NOMO-1 treated with dmso at 0.1 percent for 144 hours (cell line): ENCODE data around the gene LTBP2.
"Not testable (repeated sequence)": the region's sequence is repeated elsewhere in the genome, so short reads cannot be mapped to it uniquely, and the experiment has no call there.

Source experiments
- DNase-seq: peaks from one replicate; lab custom pipeline; 2025; ENCODE audit not compliant: unreplicated experiment; lab: John Stamatoyannopoulos, UW

The LTBP2 gene

GRCh38 chr14:74459289-74459946 lies 152.6 kb downstream of the LTBP2 start:
- no peak for DNase-seq

- DNase-seq: no peak
These were observed 154.5 kb downstream of the LTBP2 start for GRCh38 chr14:74457565-74457895.

GRCh38 chr14:74456684-74457564 lies 155.1 kb downstream of the LTBP2 start:
- no peak for DNase-seq

GRCh38 chr14:74454397-74454796 lies 157.6 kb downstream of the LTBP2 start:
- DNase-seq: not testable (repeated sequence)
